Muscle of back (tissue), 13 donors: Measurements from ENCODE around the gene IP6K1. TPM values are rescaled to one million over a fixed set of nuclear protein-coding genes. Genes with fewer than 3 reads are reported as not detected.
A peak's percentile ranks its signal among the peaks of the same experiment; 100 is the strongest.
"Not testable (repeated sequence)": the region's sequence is repeated elsewhere in the genome, so short reads cannot be mapped to it uniquely, and the experiment has no call there.

Experiments
- DNase-seq, 3 donors: peaks; one replicate each; pipeline versions ENCODE4 v3.0.0 to v3.0.0-alpha.2; 2013
- long read RNA-seq, 9 donors: transcript quantifications; one replicate each; lab custom pipeline, GENCODE V29; 2026
- polyA plus RNA-seq, 10 donors: library from polyadenylated mRNA; unstranded; fragments of 120-200 nt; gene quantifications; one replicate each; pipeline ENCODE4 v1.2.1, GENCODE V29; 2013; ENCODE audit not compliant: insufficient read length in 10 of 10

The IP6K1 gene
- 10 to 100 TPM; 19.5 to 31.5 (median 23.3) TPM for polyA plus RNA-seq
- long read RNA-seq, donor 1, full-length matches to known transcripts: 5 of 5 reads
- long read RNA-seq, donor 1, partial matches to known transcripts: 0 of 5 reads
- long read RNA-seq, donor 1, other reads (novel, unspliced or antisense): 0 of 5 reads
- long read RNA-seq, donor 2, full-length matches to known transcripts: 1 of 1 reads
- long read RNA-seq, donor 2, partial matches to known transcripts: 0 of 1 reads
- long read RNA-seq, donor 2, other reads (novel, unspliced or antisense): 0 of 1 reads
- long read RNA-seq, donor 3: 0 reads
- long read RNA-seq, donor 4, full-length matches to known transcripts: 4 of 4 reads
- long read RNA-seq, donor 4, partial matches to known transcripts: 0 of 4 reads
- long read RNA-seq, donor 4, other reads (novel, unspliced or antisense): 0 of 4 reads
- long read RNA-seq, donor 5, full-length matches to known transcripts: 7 of 7 reads
- long read RNA-seq, donor 5, partial matches to known transcripts: 0 of 7 reads
- long read RNA-seq, donor 5, other reads (novel, unspliced or antisense): 0 of 7 reads
- long read RNA-seq, donor 6, full-length matches to known transcripts: 4 of 4 reads
- long read RNA-seq, donor 6, partial matches to known transcripts: 0 of 4 reads
- long read RNA-seq, donor 6, other reads (novel, unspliced or antisense): 0 of 4 reads
- long read RNA-seq, donor 7, full-length matches to known transcripts: 4 of 4 reads
- long read RNA-seq, donor 7, partial matches to known transcripts: 0 of 4 reads
- long read RNA-seq, donor 7, other reads (novel, unspliced or antisense): 0 of 4 reads
- long read RNA-seq, donor 8, full-length matches to known transcripts: 6 of 6 reads
- long read RNA-seq, donor 8, partial matches to known transcripts: 0 of 6 reads
- long read RNA-seq, donor 8, other reads (novel, unspliced or antisense): 0 of 6 reads
- long read RNA-seq, donor 9, full-length matches to known transcripts: 1 of 1 reads
- long read RNA-seq, donor 9, partial matches to known transcripts: 0 of 1 reads
- long read RNA-seq, donor 9, other reads (novel, unspliced or antisense): 0 of 1 reads

- DNase-seq: peak; percentile 100
These were observed at the start of gene IP6K1 for GRCh38 chr3:49786357-49787181. Gene IP6K1 (minus strand): TSS chr3:49786542. CDS start chr3:49748040, 38,502 bp downstream.

- DNase-seq: no peak
These were observed 45.0 kb upstream of the IP6K1 start for GRCh38 chr3:49831341-49831740.

GRCh38 chr3:49826016-49826415 lies 39.7 kb upstream of the IP6K1 start:
- DNase-seq: no peak

- DNase-seq: not testable (repeated sequence)
These were observed 36.8 kb upstream of the IP6K1 start for GRCh38 chr3:49823131-49823530.

GRCh38 chr3:49813497-49814174 lies 27.3 kb upstream of the IP6K1 start, which contains the start of gene UBA7:
Gene UBA7 (minus strand): TSS chr3:49813953. CDS start chr3:49813787, 166 bp downstream.
- DNase-seq: peak; percentile 71 to 84 (median 74)

GRCh38 chr3:49812916-49813496 lies 26.7 kb upstream of the IP6K1 start:
- DNase-seq: peak in 1 of 3 donors; percentile 26

GRCh38 chr3:49807431-49808114 lies 21.2 kb upstream of the IP6K1 start:
- DNase-seq: peak in 1 of 3 donors; percentile 49

GRCh38 chr3:49806850-49807249 lies 20.5 kb upstream of the IP6K1 start:
- DNase-seq: peak in 1 of 3 donors; percentile 15

GRCh38 chr3:49805897-49806701 lies 19.8 kb upstream of the IP6K1 start:
- peak; percentile 76 to 95 (median 85) for DNase-seq

GRCh38 chr3:49805367-49805782 lies 19.0 kb upstream of the IP6K1 start:
- DNase-seq: peak; percentile 90 to 97 (median 95)

GRCh38 chr3:49804141-49805041 lies 18.0 kb upstream of the IP6K1 start:
- DNase-seq: peak in 2 of 3 donors; percentile 22 to 64

GRCh38 chr3:49803465-49804140 lies 17.3 kb upstream of the IP6K1 start:
- DNase-seq: peak in 2 of 3 donors; percentile 40 to 72

- DNase-seq: peak; percentile 82 to 96 (median 92)
These were observed 16.6 kb upstream of the IP6K1 start, which contains the start of gene INKA1 for GRCh38 chr3:49802719-49803464. Gene INKA1 (plus strand): TSS chr3:49803261. CDS start chr3:49803393, 132 bp downstream.

- no peak for DNase-seq
These were observed 14.8 kb upstream of the IP6K1 start for GRCh38 chr3:49801160-49801559.

GRCh38 chr3:49799761-49800160 lies 13.4 kb upstream of the IP6K1 start, which contains the start of gene CDHR4:
Gene CDHR4 (minus strand): TSS chr3:49799873. CDS start chr3:49799812, 61 bp downstream.
- DNase-seq: no peak

- DNase-seq: no peak
These were observed 12.8 kb upstream of the IP6K1 start for GRCh38 chr3:49799105-49799504.
